CD4-positive, alpha-beta T cell treated with Interleukin-15 for 1 hour (primary cell): ENCODE results near the gene TSPAN4.

ENCODE experiments used
- DNase-seq: peaks from one replicate; pipeline ENCODE4 v3.0.0-alpha.2; 2020

Gene TSPAN4

GRCh38 chr11:837189-837989, 5.3 kb upstream of the TSPAN4 start:
- DNase-seq, result no peak

DNA sequence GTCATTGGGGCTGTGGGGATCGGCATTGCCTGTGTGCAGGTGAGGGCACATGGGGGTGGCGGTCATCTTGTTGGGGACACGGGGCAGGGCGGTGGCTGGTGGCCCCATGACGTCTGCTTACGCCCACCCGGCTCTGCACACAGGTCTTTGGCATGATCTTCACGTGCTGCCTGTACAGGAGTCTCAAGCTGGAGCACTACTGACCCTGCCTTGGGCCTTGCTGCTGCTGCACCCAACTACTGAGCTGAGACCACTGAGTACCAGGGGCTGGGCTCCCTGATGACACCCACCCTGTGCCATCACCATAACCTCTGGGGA, 4.7 kb upstream of the TSPAN4 start:
- no peak for DNase-seq

DNA sequence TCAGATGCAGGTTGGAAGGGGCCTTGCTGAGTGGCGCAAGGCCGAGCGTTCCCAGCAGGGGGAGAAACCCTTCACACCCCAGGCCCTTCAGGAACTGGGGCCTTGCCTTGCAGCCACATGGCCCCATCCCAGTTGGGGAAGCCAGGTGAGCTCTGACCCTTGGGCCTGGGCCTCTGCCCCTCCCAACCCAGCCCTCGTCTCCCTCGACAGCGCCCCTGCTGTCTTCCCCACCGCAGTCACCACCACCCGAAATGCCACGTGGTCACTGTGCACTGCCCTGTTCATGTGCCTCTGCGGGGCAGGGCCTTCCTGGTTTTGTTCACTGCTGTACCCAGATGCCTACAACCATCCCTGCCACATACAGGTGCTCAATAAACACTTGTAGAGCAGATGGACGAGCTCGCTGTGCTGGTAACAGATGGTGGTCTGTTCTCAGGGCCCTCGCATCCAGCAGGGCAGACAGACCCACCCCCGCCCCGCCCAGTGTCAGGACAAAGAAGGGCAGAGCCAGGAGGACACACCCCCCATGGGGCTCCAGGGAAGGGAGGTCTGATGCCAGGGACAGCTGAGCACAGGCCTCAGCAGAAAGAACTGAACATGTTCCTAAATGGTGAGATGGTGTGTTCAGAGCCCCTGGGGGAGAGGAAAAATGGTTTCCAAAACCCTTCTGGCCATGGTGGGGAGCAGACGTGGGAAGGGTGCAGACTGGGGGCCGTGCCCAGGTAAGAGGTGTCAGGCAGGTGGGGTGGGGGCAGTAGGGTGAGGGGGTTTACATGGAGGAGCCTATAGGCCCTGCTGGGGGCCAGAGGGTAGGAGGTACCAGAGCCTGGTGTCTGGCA, 4.0 kb upstream of the TSPAN4 start:
- DNase-seq, result no peak

GRCh38 chr11:839280-839623, 3.4 kb upstream of the TSPAN4 start:
- DNase-seq, result no peak

GRCh38 chr11:839875-840617, 2.6 kb upstream of the TSPAN4 start:
- no peak for DNase-seq

DNA sequence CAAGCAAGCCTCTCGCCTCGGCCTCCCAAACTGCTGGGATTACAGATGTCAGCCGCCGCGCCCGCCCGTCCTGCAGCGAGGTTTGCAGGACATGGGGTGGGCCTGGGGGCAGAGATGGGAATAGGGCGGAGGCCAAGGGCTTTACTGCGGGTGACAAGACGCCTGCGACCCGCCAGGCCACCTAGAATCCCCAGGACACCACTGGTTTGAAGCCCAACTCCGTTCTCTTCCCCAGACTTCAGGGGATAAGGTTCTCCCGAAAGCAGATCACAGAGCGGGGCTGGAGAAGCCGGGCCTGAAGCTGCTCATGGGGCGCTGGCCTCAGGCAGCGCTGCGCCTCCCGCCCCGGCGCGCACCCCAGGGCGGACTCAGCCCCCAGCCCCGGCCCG, 677 bp upstream of the TSPAN4 start:
- DNase-seq, result no peak

- DNase-seq, result no peak
Observed at GRCh38 chr11:843086-843734, 558 bp downstream of the TSPAN4 start.

DNA sequence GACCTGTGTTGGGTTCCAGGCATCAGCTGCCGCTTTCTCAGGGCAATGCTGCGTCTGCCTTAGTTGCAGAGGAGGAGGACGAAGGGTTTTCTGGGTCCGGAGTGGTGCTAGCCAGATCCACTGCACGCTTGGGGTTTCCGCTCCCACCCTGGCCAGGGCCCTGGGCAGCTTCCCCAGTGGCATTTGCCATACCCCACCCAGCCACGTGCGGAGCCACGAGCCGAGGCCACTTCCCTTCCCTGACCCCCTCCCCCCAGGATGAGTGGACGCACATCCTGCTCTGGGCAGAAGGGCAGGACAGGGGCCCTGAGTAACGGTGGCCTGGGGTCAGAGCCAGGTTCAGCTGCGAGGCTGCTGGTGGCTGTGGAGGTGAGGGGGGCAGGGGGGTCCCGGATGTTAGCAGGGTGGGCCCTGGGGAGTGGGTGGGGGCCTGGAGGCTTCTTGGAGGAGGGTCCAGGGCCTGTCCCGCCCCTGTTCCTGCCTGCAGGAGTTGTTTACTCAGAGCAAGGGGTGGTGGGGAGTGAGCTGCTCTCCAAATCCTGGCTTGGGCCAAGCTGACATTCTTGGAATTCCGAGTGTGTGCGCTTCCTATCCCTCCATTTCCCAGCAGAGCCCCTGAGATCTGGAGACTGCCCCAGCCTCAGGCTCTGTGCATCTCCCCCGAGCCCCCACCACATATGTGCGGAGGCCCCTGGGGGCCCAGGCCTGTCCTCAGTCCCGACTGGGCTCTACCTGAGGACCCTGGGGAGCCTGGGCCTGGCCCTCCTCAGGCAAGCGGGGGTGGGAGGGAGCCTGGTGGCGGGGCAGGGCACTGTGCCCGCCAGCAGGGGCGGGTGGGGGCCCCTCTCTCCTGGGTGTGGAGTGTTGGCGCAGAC, 1.4 kb downstream of the TSPAN4 start:
- DNase-seq, result peak; percentile 74

- DNase-seq, result peak; percentile 65
Observed at GRCh38 chr11:844693-845644, 2.3 kb downstream of the TSPAN4 start.

GRCh38 chr11:845872-846495, 3.3 kb downstream of the TSPAN4 start:
- no peak for DNase-seq

GRCh38 chr11:846496-847098, 3.9 kb downstream of the TSPAN4 start:
- DNase-seq, result no peak

GRCh38 chr11:847876-848275, 5.2 kb downstream of the TSPAN4 start:
- DNase-seq, result no peak

DNA sequence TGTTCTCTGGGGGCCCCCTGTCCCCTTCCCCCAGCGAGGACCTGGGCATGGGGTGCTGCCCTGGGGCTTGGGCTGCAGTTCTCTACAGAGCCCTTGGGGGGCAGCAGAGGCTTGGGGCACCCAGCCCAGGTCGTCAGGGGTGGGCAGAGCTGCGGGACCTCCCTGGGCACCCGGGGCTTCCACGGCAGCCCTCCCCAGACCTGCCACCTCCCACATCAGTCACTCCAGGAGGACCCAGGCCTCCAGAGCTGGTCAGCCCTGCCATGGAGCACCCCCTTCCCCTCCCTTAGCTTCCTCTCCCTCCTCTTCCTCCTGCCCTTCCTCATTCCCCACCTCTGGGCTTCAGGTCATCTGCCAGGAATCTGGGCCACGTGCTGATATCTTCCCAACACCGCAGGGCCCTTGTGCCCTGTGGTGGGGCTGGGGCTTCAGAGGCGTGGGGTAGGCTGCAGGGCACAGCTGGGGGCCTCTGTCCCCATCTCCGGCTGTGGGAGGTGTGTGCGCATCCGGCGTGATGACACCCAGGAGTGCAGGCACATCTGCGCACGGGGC, 5.8 kb downstream of the TSPAN4 start:
- DNase-seq, result peak; percentile 60

- DNase-seq, result no peak
Observed at GRCh38 chr11:849104-849824, 6.6 kb downstream of the TSPAN4 start.

DNA sequence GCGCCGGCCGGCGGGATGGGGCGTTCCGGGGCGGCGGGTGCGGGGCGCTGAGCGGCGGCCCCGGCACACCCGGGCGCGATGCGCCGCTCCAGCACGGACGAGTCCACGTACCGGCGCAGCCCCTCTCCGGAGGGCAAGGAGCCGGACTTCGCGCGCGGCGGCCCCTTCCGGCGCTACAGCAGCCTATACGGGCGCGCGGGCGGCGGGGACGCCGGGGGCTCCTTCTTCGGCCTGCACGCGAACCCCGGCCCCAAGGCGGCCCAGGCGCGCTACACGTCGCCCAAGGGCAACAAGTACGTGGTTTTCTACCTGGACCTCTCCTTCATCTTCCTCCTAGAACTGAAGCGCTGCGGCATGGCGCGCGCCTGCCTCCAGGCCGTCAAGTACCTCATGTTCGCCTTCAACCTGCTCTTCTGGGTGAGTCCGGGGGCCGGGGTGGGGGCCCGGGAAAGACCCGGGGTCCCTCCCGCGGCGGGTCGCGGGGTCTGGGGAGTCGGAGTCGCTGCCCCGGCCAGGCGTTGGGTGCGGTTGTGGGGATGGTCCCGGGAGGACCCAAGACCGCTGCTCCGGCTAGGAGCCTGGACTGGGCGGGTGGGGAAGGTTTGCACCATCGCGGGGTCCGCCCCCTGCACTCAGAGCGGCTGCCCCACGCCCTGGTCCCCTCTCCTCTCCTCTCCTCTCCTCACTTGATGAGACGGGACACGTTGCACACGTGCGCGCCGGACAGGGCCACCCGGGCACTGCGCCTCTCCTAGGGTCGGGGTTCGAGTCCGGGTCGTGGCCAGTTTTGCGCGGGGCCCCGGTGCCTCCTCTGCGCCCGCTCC, 7.5 kb downstream of the TSPAN4 start:
- no peak for DNase-seq

GRCh38 chr11:850775-851763, 8.4 kb downstream of the TSPAN4 start:
- DNase-seq, result no peak

DNA sequence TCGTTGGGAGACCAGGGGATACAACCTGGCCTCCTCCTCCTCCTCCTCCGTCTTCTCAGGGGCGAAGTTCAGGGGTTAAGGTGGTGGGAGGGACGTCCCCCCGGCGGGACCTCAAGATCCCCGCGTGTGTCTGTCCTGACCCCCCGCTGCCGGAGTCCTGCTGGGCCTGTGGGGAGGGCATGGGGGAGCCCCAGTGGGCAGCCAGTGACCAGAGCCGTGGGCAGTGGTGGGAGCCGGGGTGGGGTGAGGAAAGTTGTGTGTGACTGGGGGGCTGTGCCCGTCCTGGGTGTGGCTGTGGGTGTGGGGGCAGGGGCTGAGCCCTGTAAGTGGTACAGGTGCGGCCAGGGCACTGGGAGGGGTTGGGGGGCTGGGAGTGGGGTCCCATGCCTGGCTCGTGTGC, 10.1 kb downstream of the TSPAN4 start:
- DNase-seq, result no peak
